ENCODE measurements around the gene SLC23A2.

The SLC23A2 gene

DNA sequence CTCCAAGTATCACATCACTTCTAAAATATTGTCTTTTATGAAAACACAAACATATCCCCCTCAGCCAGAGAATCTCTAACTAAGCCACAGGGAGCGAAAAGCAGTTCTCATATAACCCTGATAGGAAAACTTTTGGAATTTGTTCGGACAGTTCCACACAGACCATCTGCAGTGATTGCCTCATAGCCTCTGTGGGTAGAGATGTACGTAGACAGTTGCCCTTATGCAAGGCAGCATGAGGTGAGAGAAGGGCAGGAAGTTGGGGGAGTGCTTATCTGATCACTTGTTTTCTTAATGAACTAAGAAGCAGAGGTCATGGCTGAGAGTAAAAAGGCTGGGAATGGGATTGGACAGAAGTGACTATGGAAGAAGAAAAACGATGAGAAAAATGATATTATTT lies 39.6 kb downstream of the SLC23A2 start:
- CTCF ChIA-PET: no interaction called here
- no peak for TF ChIP-seq SP1 (IDR thresholded peaks at IDR 0.05)
- TF ChIP-seq ZNF384 (IDR thresholded peaks at IDR 0.05): no peak
- no peak for TF ChIP-seq FOXA1 (IDR thresholded peaks at IDR 0.05)
- no peak for TF ChIP-seq TARDBP (IDR thresholded peaks at IDR 0.05)
- no peak for TF ChIP-seq CTBP1 (IDR thresholded peaks at IDR 0.05; ENCODE audit: borderline replicate concordance)
- no peak for TF ChIP-seq L3MBTL2 (conservative IDR thresholded peaks at IDR 0.05)
- TF ChIP-seq SUZ12 (IDR thresholded peaks at IDR 0.05): no peak
- no peak for TF ChIP-seq ARNT (IDR thresholded peaks at IDR 0.05)
- TF ChIP-seq BHLHE40 (IDR thresholded peaks at IDR 0.05; ENCODE audit: borderline replicate concordance): no peak
- no peak for TF ChIP-seq LEF1 (IDR thresholded peaks at IDR 0.05; ENCODE audit: borderline replicate concordance)
- no peak for TF ChIP-seq NFRKB (IDR thresholded peaks at IDR 0.05)
- TF ChIP-seq ELF4 (IDR thresholded peaks at IDR 0.05): no peak
- no peak for DNase-seq (ENCODE audit: extremely low spot score)

DNA sequence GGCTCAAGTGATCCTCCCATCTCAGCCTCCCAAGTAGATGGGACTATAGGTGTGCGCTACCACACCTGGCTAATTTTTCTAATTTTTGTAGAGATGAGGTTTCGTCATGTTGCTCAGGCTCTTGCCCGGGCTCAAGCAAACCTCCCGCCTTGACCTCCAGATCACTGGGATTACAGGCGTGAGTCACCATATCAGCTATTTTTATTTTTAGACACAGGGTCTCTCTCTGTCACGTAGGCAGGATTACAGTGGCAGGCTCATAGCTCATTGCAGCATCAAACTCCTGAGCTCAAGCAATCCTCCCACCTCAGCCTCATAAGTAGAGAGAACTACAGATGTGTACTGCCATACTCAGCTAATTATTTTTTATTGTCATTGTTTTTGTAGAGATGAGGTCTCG lies 41.7 kb downstream of the SLC23A2 start:
- ChIA-PET POLR2A (no interaction called here), CTCF (no interaction called here)
- DNase-seq (ENCODE audit: extremely low spot score): no peak
- TF ChIP-seq FOXK2 (IDR thresholded peaks at IDR 0.05): no peak

More for the DNA sequence above, 39.6 kb downstream of the SLC23A2 start:
- POLR2A ChIA-PET: no interaction called here

DNA sequence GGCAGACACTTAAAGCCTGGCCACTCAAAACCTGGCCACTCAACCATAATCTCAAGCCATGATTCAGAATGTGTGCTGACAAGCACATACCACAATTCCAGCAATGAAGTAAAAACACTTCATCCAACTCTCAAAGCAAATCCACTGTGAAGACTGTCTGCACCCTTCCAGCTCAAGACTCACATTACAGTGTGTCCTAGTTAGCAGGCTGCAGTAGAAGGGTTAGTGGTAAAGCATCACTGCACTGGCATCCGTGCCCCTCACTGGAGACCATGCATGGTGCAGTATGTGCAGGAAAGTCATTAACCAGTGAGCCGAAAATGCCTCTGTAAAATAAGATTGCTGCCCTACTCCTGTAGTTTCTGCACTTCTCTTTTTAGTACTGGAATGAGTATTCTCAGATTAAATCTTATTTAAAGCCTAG lies 43.4 kb downstream of the SLC23A2 start:
- ChIA-PET CTCF (no interaction called here), POLR2A (no interaction called here)
- DNase-seq (ENCODE audit: extremely low spot score): no peak
- TF ChIP-seq, protein P1, sequence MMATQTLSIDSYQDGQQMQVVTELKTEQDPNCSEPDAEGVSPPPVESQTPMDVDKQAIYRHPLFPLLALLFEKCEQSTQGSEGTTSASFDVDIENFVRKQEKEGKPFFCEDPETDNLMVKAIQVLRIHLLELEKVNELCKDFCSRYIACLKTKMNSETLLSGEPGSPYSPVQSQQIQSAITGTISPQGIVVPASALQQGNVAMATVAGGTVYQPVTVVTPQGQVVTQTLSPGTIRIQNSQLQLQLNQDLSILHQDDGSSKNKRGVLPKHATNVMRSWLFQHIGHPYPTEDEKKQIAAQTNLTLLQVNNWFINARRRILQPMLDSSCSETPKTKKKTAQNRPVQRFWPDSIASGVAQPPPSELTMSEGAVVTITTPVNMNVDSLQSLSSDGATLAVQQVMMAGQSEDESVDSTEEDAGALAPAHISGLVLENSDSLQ (IDR thresholded peaks at IDR 0.05): no peak
- no peak for TF ChIP-seq HDGF (IDR thresholded peaks at IDR 0.05; ENCODE audit: borderline replicate concordance)
- no peak for TF ChIP-seq TARDBP (IDR thresholded peaks at IDR 0.05)
- no peak for TF ChIP-seq LEF1 (IDR thresholded peaks at IDR 0.05; ENCODE audit: borderline replicate concordance)
- no peak for TF ChIP-seq CTBP1 (IDR thresholded peaks at IDR 0.05; ENCODE audit: borderline replicate concordance)
- no peak for TF ChIP-seq L3MBTL2 (conservative IDR thresholded peaks at IDR 0.05)
- TF ChIP-seq FOXK2 (IDR thresholded peaks at IDR 0.05): no peak
- TF ChIP-seq ZNF384 (IDR thresholded peaks at IDR 0.05): no peak
- no peak for TF ChIP-seq BHLHE40 (IDR thresholded peaks at IDR 0.05; ENCODE audit: borderline replicate concordance)
- no peak for TF ChIP-seq SP1 (IDR thresholded peaks at IDR 0.05)
- TF ChIP-seq NFRKB (IDR thresholded peaks at IDR 0.05): no peak
- no peak for TF ChIP-seq ELF4 (IDR thresholded peaks at IDR 0.05)
- no peak for TF ChIP-seq SUZ12 (IDR thresholded peaks at IDR 0.05)
- TF ChIP-seq FOXA1 (IDR thresholded peaks at IDR 0.05): no peak
- TF ChIP-seq ARNT (IDR thresholded peaks at IDR 0.05): no peak
- TF ChIP-seq FOXM1 (IDR thresholded peaks at IDR 0.05; ENCODE audit: borderline replicate concordance): no peak

DNA sequence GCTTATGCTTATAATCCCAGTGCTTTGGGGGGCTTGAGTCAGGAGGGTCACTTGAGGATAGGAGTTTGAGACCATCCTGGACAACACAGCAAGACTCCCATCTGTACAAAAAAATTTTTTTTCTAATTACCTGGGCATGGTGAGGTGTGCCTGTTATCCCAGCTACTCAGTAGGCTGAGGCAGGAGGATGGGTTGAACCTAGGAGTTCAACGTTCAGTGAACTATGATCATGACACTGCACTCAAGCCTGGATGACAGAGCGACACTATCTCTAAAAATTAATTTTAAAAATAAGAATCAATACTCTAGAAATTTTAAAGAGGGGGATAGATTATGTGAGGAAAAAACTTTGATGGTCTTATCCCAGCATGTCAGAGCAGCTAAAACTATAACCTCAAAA lies 44.1 kb downstream of the SLC23A2 start:
- DNase-seq (ENCODE audit: extremely low spot score): no peak
- POLR2A ChIA-PET: no interaction called here
- CTCF ChIA-PET: no interaction called here
- TF ChIP-seq FOXM1 (IDR thresholded peaks at IDR 0.05; ENCODE audit: borderline replicate concordance) (no peak), FOXA1 (IDR thresholded peaks at IDR 0.05) (no peak), ELF4 (IDR thresholded peaks at IDR 0.05) (no peak), ZNF384 (IDR thresholded peaks at IDR 0.05) (no peak), CTBP1 (IDR thresholded peaks at IDR 0.05; ENCODE audit: borderline replicate concordance) (no peak), ARNT (IDR thresholded peaks at IDR 0.05) (no peak), FOXK2 (IDR thresholded peaks at IDR 0.05) (no peak), SUZ12 (IDR thresholded peaks at IDR 0.05) (no peak), SP1 (IDR thresholded peaks at IDR 0.05) (no peak), TARDBP (IDR thresholded peaks at IDR 0.05) (no peak), NFRKB (IDR thresholded peaks at IDR 0.05) (no peak), L3MBTL2 (conservative IDR thresholded peaks at IDR 0.05) (no peak), BHLHE40 (IDR thresholded peaks at IDR 0.05; ENCODE audit: borderline replicate concordance) (no peak), HDGF (IDR thresholded peaks at IDR 0.05; ENCODE audit: borderline replicate concordance) (no peak), LEF1 (IDR thresholded peaks at IDR 0.05; ENCODE audit: borderline replicate concordance) (no peak)
- TF ChIP-seq, protein P1 (IDR thresholded peaks at IDR 0.05): no peak

DNA sequence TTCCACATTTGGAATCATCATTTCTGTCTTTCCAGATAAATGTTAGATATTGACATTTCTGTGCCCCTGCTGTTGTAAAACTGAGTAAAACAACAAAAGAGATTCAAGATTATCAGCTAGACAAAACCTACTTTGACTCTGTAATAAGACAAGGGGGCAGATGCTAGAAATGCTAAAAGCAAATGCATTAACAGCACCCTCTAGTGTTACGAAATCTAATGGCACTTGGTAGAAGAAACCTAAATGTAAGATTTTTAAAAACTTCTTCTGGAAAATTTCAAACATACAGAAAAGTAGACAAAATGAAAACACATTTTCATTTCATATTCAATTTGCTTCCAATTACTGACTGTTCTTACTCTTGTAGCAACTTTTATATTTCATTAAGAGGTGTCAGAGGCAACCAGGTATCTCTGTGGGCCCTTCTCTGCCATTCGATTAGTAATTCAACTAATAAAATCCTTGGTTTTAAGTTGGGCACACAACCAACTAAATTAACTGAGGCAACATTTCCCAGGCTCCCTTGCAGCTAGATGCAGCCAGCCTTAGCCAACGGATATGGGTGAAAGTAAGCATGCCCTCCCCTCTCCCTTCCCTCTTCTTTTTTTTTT lies 45.0 kb downstream of the SLC23A2 start:
- no peak for TF ChIP-seq SP1 (IDR thresholded peaks at IDR 0.05)
- TF ChIP-seq FOXM1 (IDR thresholded peaks at IDR 0.05; ENCODE audit: borderline replicate concordance): no peak
- no peak for TF ChIP-seq CTBP1 (IDR thresholded peaks at IDR 0.05; ENCODE audit: borderline replicate concordance)
- TF ChIP-seq, protein P1 (IDR thresholded peaks at IDR 0.05): no peak
- TF ChIP-seq NFRKB (IDR thresholded peaks at IDR 0.05): no peak
- no peak for TF ChIP-seq LEF1 (IDR thresholded peaks at IDR 0.05; ENCODE audit: borderline replicate concordance)
- TF ChIP-seq BHLHE40 (IDR thresholded peaks at IDR 0.05; ENCODE audit: borderline replicate concordance): no peak
- TF ChIP-seq TARDBP (IDR thresholded peaks at IDR 0.05): no peak
- no peak for TF ChIP-seq HDGF (IDR thresholded peaks at IDR 0.05; ENCODE audit: borderline replicate concordance)
- TF ChIP-seq L3MBTL2 (conservative IDR thresholded peaks at IDR 0.05): no peak
- ChIA-PET CTCF (interaction anchor here (0.7 kb wide), 1 partner anchor 145 kb away, joined by 5 read pairs; no protein-coding TSS in a partner anchor), POLR2A (no interaction called here)
- no peak for DNase-seq (ENCODE audit: extremely low spot score)

DNA sequence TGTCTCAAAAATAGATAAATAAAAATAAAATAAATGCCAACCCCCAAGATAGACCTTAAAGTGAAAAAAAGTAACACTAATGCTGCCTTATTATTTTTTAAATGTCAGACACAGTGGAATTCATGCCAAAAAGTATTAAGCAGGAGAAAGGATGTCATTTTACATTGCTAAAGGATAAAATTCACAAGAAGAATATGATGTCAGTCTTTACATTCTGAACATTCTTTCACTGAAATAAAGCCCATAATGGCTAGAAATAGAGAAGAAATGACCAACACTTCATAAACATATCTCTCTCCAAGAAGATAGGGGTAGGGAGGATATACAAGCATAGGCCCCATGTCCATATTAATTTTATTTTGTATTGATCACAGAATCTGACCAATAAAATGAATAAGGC lies 47.4 kb downstream of the SLC23A2 start:
- ChIA-PET CTCF (no interaction called here), POLR2A (no interaction called here)
- TF ChIP-seq SUZ12 (IDR thresholded peaks at IDR 0.05): no peak
- no peak for TF ChIP-seq FOXK2 (IDR thresholded peaks at IDR 0.05)
- no peak for TF ChIP-seq TARDBP (IDR thresholded peaks at IDR 0.05)
- TF ChIP-seq L3MBTL2 (conservative IDR thresholded peaks at IDR 0.05): no peak
- no peak for TF ChIP-seq LEF1 (IDR thresholded peaks at IDR 0.05; ENCODE audit: borderline replicate concordance)
- no peak for TF ChIP-seq NFRKB (IDR thresholded peaks at IDR 0.05)
- no peak for TF ChIP-seq FOXM1 (IDR thresholded peaks at IDR 0.05; ENCODE audit: borderline replicate concordance)
- TF ChIP-seq ARNT (IDR thresholded peaks at IDR 0.05): no peak
- TF ChIP-seq CTBP1 (IDR thresholded peaks at IDR 0.05; ENCODE audit: borderline replicate concordance): no peak
- TF ChIP-seq ELF4 (IDR thresholded peaks at IDR 0.05): no peak
- no peak for TF ChIP-seq BHLHE40 (IDR thresholded peaks at IDR 0.05; ENCODE audit: borderline replicate concordance)
- TF ChIP-seq, protein P1 (IDR thresholded peaks at IDR 0.05): no peak

More for the DNA sequence above, 47.4 kb downstream of the SLC23A2 start:
- no peak for DNase-seq (ENCODE audit: extremely low spot score)
